Stimulated activated CD8-positive, alpha-beta memory T cell treated with anti-CD3 and anti-CD28 coated beads, Interleukin-7, amount 100 ng/mL, for 48 hours (primary cell): ENCODE data around the gene POLD2.

ENCODE experiments used
- DNase-seq, 2 donors: peaks; one replicate each; pipeline ENCODE4 v3.0.0-alpha.2; 2020; ENCODE audit warnings: low read depth in 1 of 2; ENCODE audit errors: extremely low read depth in 1 of 2

The POLD2 gene

GRCh38 chr7:44066494-44067063 is 56.8 kb downstream of the POLD2 start:
- DNase-seq, result no peak

GRCh38 chr7:44066111-44066460 is 57.3 kb downstream of the POLD2 start:
- no peak for DNase-seq

GRCh38 chr7:44065431-44066110 is 57.8 kb downstream of the POLD2 start, which contains the start of gene PGAM2:
Gene PGAM2 (minus strand): TSS chr7:44065567. CDS start chr7:44065529, 38 bp downstream.
- DNase-seq, result no peak

GRCh38 chr7:44064791-44065430 is 58.4 kb downstream of the POLD2 start:
- DNase-seq, result no peak
